ENCODE data around the gene FGR. TPM values are rescaled to one million over a fixed set of nuclear protein-coding genes. Genes with fewer than 3 reads are reported as not detected.
A peak's percentile ranks its signal among the peaks of the same experiment; 100 is the strongest.

Gene FGR
- polyA plus RNA-seq, 1 donor (not counting 4 experiments of a cell fraction or from before 2014, with no cell fraction given), result 0.04 TPM

DNA sequence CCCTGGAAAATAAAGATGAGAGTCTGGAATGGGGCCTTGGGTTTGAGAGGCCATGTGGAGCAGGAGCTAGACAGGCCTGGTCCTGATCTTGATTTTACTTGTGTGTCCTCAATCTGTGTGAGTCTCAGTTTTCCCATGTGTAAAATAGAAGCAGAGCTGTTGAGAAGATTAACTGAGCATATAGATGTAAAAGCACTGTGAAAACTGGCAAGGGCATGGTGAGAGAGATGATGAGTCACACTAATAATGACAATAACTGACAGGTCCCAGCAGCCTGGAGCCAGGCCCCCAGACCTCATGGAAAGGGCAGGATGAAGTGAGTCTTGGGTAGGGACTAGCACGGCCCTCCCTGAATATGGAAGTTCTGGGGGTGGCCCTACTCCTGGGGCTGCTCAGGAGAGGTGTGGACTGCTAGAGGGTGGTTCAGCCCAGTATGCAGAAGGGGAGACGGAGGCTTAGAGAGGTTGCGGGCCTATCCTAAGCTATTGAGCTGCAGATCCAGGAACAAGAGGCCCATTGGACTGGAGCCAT lies 28.2 kb downstream of the FGR start:
- H3K79me2 ChIP-seq (ENCODE audit: control insufficient read depth, insufficient read depth, low read length), result peaks cover 17% of the 10 kb centered on the region
- H3K4me2 ChIP-seq (ENCODE audit: control insufficient read depth, extremely low read depth, insufficient read depth, low read depth, low read length), result no peak overlapping the region
- peak overlapping the region; percentile 3 for H3K27ac ChIP-seq (ENCODE audit: control insufficient read depth, insufficient read depth, low read length)
- no peaks in the 10 kb centered on the region for H3K9me3 ChIP-seq (ENCODE audit: control insufficient read depth, low read depth, low read length)
- DNase-seq (ENCODE audit: low read depth, low spot score) (no peak), FAIRE-seq (peak; percentile 48)
- no peaks in the 10 kb centered on the region for H3K9me1 ChIP-seq (ENCODE audit: control insufficient read depth, extremely low read depth, insufficient read depth, low read length)
- peak overlapping the region; percentile 24 for H3K9ac ChIP-seq (ENCODE audit: control insufficient read depth, extremely low read depth, insufficient read depth, low read length)
- no peak overlapping the region for H3K4me3 ChIP-seq (ENCODE audit: control insufficient read depth in 2 of 3, extremely low read depth in 1 of 3, insufficient read depth in 2 of 3, low read depth in 1 of 3, low read length in 3 of 3)
- no peak for TF ChIP-seq EZH2 (IDR thresholded peaks at IDR 0.05; ENCODE audit: low read length)
- TF ChIP-seq, protein P1, sequence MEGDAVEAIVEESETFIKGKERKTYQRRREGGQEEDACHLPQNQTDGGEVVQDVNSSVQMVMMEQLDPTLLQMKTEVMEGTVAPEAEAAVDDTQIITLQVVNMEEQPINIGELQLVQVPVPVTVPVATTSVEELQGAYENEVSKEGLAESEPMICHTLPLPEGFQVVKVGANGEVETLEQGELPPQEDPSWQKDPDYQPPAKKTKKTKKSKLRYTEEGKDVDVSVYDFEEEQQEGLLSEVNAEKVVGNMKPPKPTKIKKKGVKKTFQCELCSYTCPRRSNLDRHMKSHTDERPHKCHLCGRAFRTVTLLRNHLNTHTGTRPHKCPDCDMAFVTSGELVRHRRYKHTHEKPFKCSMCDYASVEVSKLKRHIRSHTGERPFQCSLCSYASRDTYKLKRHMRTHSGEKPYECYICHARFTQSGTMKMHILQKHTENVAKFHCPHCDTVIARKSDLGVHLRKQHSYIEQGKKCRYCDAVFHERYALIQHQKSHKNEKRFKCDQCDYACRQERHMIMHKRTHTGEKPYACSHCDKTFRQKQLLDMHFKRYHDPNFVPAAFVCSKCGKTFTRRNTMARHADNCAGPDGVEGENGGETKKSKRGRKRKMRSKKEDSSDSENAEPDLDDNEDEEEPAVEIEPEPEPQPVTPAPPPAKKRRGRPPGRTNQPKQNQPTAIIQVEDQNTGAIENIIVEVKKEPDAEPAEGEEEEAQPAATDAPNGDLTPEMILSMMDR (optimal IDR thresholded peaks at IDR 0.05 in 1 of 3, IDR thresholded peaks at IDR 0.05 in 1 of 3, conservative IDR thresholded peaks at IDR 0.05 in 1 of 3; ENCODE audit: extremely low read depth in 1 of 3, insufficient read depth in 2 of 3, low read length in 3 of 3), result no peak
- H2AFZ ChIP-seq (ENCODE audit: control insufficient read depth, low read length), result no peak overlapping the region
- dilution Hi-C loops (cut with MboI; ENCODE audit: extremely low pct_ligation_motif_present, low sequenced_read_pairs), result no loop called here
- no peaks in the 10 kb centered on the region for H3K36me3 ChIP-seq (ENCODE audit: control insufficient read depth in 2 of 2, extremely low read depth in 1 of 2, insufficient read depth in 2 of 2, low read length in 2 of 2)
- peaks cover 2% of the 10 kb centered on the region for H4K20me1 ChIP-seq (ENCODE audit: control insufficient read depth, extremely low read depth, insufficient read depth, low read length)
- H3K4me1 ChIP-seq (ENCODE audit: control insufficient read depth, extremely low read depth, insufficient read depth, low read length), result peaks cover 26% of the 10 kb centered on the region
- H3K27me3 ChIP-seq (ENCODE audit: control insufficient read depth, extremely low read depth, insufficient read depth, low read length), result peaks cover 8% of the 10 kb centered on the region

DNA sequence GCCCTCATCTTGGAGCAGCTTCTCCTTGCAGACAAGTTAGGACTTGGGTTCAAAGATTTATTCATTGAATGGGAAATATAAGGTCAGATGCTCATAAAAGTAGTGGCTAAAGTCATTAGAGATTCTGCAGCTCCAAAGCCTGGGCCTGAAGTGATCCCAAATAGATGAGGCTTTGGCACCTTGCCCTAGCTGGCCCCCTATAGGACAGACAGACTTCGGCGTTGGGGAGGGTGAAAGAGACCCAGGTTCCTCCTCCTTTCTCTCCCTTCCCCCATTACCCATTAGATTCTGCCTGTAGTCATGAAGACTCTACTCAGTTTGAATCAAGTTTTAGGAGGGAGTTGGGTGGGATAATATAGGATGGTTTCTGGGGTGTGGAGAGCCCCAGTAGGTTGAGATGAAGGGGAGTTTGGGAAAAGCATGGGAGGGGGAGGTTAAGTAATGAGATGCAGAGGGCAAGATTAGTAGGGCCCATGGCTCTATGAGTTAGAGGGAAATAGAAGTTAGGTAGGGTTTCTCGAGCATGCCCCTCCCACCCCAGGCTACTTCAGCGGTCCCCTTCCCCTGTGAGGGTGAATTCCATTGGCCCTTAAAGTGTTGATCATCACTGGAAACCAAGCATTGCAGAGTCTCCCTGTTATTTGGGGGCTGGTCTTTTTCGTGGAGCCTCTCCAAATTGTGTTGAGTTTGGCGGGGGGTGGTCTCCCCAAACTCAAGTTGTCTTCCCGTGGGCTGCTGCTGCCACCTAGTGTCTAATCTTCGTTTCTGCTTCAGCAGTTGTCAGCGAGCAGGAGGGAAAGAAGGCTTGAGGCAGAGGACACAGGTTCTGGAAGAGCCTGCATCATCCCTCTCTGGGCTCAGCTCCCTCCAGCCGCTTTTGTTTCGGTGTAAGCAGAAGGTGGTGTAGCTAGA lies 28.9 kb downstream of the FGR start:
- H3K27ac ChIP-seq (ENCODE audit: control insufficient read depth, insufficient read depth, low read length), result peak overlapping the region; percentile 3
- H3K4me1 ChIP-seq (ENCODE audit: control insufficient read depth, extremely low read depth, insufficient read depth, low read length), result peaks cover 32% of the 10 kb centered on the region
- H4K20me1 ChIP-seq (ENCODE audit: control insufficient read depth, extremely low read depth, insufficient read depth, low read length), result peaks cover 9% of the 10 kb centered on the region
- H3K4me3 ChIP-seq (ENCODE audit: control insufficient read depth in 2 of 3, extremely low read depth in 1 of 3, insufficient read depth in 2 of 3, low read depth in 1 of 3, low read length in 3 of 3), result no peak overlapping the region
- H3K27me3 ChIP-seq (ENCODE audit: control insufficient read depth, extremely low read depth, insufficient read depth, low read length), result peaks cover 5% of the 10 kb centered on the region
- no peak for TF ChIP-seq EZH2 (IDR thresholded peaks at IDR 0.05; ENCODE audit: low read length)
- TF ChIP-seq, protein P1 (optimal IDR thresholded peaks at IDR 0.05 in 1 of 3, IDR thresholded peaks at IDR 0.05 in 1 of 3, conservative IDR thresholded peaks at IDR 0.05 in 1 of 3; ENCODE audit: extremely low read depth in 1 of 3, insufficient read depth in 2 of 3, low read length in 3 of 3), result peak; percentile 87 to 90 (median 87)
- H2AFZ ChIP-seq (ENCODE audit: control insufficient read depth, low read length), result no peak overlapping the region
- peak; percentile 67 for FAIRE-seq
- dilution Hi-C loops (cut with MboI; ENCODE audit: extremely low pct_ligation_motif_present, low sequenced_read_pairs), result no loop called here
- H3K9me1 ChIP-seq (ENCODE audit: control insufficient read depth, extremely low read depth, insufficient read depth, low read length), result no peaks in the 10 kb centered on the region
- no peak overlapping the region for H3K4me2 ChIP-seq (ENCODE audit: control insufficient read depth, extremely low read depth, insufficient read depth, low read depth, low read length)
- no peak for DNase-seq (ENCODE audit: low read depth, low spot score)
- H3K36me3 ChIP-seq (ENCODE audit: control insufficient read depth in 2 of 2, extremely low read depth in 1 of 2, insufficient read depth in 2 of 2, low read length in 2 of 2), result no peaks in the 10 kb centered on the region
- peak overlapping the region; percentile 24 for H3K9ac ChIP-seq (ENCODE audit: control insufficient read depth, extremely low read depth, insufficient read depth, low read length)
- H3K79me2 ChIP-seq (ENCODE audit: control insufficient read depth, insufficient read depth, low read length), result peaks cover 24% of the 10 kb centered on the region
- H3K9me3 ChIP-seq (ENCODE audit: control insufficient read depth, low read depth, low read length), result no peaks in the 10 kb centered on the region

Data from keratinocyte (primary cell).